Upper lobe of left lung (tissue), 4 donors: ENCODE results near the gene PSG6.

Experiments used
- POLR2A ChIP-seq, 4 donors: fragments of 450-650 bp; IDR thresholded peaks; one replicate each; pipeline ENCODE4 v1.5.1; 2016 to 2017; ENCODE audit warnings: antibody characterized with exemption in 4 of 4, mild to moderate bottlenecking in 2 of 4
- POLR2AphosphoS5 ChIP-seq, 2 donors: sonication (generic); formaldehyde crosslinking; IDR thresholded peaks; one replicate each; pipeline ENCODE4 v1.5.1; 2017; ENCODE audit warnings: antibody characterized with exemption in 2 of 2
- TF ChIP-seq, protein P1 (sequence below), 6 experiments: fragments of 450-650 bp in 4 of 6; fragments of 200-600 bp in 2 of 6; sonication (generic) in 2 of 6; IDR thresholded peaks; one replicate each; pipeline ENCODE4 v1.5.1; 2016 to 2019; ENCODE audit warnings: antibody characterized with exemption in 6 of 6

DNA sequence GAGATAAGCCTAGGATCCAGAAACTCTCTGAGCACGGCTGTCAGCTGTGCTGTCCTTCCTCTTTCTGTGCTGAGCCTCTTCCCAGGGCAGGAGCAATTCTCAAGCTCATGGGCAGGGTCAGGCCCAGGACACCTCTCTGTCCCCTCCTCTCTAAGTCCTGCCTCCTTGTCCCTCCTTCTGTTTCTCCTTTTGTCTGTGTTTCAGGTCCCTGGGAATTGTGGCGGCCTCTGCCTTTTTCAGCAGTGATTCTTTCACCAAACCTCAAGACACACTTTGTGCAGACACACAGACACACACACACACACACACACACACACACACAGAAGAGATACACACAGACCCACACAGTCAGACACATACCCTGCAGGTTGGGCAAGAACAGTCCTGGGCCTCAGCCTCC lies 38.1 kb downstream of the PSG6 start, which contains the start of gene PSG1:
- TF ChIP-seq POLR2A (IDR thresholded peaks at IDR 0.05) (no peak), POLR2AphosphoS5 (IDR thresholded peaks at IDR 0.05) (no peak)
- TF ChIP-seq, protein P1, sequence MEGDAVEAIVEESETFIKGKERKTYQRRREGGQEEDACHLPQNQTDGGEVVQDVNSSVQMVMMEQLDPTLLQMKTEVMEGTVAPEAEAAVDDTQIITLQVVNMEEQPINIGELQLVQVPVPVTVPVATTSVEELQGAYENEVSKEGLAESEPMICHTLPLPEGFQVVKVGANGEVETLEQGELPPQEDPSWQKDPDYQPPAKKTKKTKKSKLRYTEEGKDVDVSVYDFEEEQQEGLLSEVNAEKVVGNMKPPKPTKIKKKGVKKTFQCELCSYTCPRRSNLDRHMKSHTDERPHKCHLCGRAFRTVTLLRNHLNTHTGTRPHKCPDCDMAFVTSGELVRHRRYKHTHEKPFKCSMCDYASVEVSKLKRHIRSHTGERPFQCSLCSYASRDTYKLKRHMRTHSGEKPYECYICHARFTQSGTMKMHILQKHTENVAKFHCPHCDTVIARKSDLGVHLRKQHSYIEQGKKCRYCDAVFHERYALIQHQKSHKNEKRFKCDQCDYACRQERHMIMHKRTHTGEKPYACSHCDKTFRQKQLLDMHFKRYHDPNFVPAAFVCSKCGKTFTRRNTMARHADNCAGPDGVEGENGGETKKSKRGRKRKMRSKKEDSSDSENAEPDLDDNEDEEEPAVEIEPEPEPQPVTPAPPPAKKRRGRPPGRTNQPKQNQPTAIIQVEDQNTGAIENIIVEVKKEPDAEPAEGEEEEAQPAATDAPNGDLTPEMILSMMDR (IDR thresholded peaks at IDR 0.05), result no peak
